HG03342 (cell line): ENCODE measurements around the gene ADGRF3.
"Not testable (repeated sequence)": the region's sequence is repeated elsewhere in the genome, so short reads cannot be mapped to it uniquely, and the experiment has no call there.

ENCODE experiments used
- ATAC-seq: cut with Tn5 transposase; IDR thresholded peaks from one replicate; pipeline ENCODE4 v1.9.1; 2021; ENCODE audit warnings: mild to moderate bottlenecking, moderate library complexity; ENCODE audit not compliant: unreplicated experiment

The ADGRF3 gene, protein sequence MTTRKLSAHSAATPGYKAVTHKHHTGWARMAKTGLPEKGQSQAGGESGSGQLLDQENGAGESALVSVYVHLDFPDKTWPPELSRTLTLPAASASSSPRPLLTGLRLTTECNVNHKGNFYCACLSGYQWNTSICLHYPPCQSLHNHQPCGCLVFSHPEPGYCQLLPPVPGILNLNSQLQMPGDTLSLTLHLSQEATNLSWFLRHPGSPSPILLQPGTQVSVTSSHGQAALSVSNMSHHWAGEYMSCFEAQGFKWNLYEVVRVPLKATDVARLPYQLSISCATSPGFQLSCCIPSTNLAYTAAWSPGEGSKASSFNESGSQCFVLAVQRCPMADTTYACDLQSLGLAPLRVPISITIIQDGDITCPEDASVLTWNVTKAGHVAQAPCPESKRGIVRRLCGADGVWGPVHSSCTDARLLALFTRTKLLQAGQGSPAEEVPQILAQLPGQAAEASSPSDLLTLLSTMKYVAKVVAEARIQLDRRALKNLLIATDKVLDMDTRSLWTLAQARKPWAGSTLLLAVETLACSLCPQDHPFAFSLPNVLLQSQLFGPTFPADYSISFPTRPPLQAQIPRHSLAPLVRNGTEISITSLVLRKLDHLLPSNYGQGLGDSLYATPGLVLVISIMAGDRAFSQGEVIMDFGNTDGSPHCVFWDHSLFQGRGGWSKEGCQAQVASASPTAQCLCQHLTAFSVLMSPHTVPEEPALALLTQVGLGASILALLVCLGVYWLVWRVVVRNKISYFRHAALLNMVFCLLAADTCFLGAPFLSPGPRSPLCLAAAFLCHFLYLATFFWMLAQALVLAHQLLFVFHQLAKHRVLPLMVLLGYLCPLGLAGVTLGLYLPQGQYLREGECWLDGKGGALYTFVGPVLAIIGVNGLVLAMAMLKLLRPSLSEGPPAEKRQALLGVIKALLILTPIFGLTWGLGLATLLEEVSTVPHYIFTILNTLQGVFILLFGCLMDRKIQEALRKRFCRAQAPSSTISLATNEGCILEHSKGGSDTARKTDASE

DNA sequence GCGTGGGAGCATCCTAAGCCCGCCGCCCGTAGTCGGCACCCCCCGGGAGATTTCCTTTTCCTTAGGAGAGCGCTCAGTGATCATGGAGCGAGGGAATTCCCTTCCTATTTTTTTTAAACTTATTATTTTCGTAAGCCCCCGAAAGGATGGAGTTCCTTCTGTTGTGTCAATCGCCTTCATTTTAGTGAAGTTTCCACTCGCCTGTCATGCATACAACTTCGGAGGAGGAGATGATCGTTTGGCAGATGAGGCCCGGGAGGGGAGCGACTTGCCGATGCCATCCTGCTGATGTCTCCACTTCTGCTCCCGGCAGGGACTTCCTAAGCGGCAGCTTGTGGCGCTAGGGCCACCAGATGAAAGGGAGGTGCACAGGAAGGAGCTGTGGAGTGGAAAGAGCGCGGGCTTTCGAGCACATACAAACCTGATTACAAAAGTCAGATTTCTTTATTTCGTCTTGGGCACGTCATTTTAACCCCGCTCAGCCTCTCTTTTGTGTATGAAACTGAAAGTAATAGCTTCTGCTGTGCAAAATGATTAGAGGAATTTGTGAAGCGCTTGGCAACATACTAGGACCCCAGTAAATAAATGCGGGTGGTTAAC is at the start of gene ADGRF3:
Gene ADGRF3 (minus strand): TSS at position 336 of the 600 bp plus-strand sequence. CDS start 555 bp downstream, outside the sequence.
- no peak for ATAC-seq

DNA sequence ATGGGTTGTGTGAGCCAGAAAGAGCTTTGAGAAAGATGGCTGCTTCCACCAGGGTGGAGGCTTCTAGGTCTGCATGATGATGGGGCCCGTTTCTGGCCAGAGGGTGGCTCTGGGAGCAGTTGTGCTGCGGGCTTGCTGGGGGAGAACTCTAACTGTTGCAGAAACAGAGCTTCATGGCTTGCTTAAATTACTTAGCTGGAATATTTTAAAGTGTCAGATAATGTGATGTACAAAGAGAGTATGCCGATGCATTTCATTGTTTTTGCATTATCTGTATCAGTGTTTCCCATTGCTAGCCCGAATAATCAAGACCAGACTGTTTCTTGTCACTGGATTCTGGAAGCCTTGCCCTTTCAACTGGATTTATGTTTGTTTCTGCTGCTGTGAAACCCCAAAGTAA is 48.8 kb upstream of the ADGRF3 start:
- ATAC-seq: no peak

DNA sequence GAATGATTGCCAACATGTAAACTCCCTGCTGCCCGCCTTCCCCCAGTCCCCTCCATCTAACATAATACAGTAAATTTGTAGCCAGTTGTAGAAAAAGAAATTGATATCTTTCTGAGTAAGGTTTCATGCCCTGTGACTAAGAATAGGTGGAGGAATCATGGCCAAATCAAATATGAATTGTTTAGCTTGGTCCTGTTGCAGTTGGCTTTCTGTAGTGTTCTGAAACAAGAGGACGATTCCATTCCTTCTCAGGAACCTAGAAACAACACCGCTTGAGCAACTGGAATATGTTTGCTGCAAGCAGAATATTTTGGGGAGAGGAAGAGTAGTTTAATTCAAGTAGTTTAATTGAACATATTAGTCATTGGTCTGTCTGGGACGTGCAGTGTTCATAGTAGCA is 48.1 kb upstream of the ADGRF3 start:
- ATAC-seq: no peak

DNA sequence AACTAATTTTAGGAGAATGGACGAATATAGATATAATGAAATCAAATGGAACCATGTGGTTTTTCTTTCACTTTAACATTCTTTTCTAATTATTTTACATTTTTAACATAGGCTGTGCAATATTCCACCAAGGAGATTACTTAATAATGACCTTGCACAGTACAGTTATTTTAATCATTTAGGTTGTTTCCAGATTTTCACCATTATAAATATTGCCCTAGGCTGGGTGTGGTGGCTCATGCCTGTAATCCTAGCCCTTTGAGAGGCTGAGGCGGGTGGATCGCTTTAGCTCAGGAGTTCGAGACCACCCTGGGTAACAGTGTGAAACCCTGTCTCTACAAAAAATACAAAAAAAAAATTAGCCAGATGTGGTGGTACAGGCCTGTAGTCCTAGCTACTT is 40.6 kb upstream of the ADGRF3 start:
- no peak for ATAC-seq

DNA sequence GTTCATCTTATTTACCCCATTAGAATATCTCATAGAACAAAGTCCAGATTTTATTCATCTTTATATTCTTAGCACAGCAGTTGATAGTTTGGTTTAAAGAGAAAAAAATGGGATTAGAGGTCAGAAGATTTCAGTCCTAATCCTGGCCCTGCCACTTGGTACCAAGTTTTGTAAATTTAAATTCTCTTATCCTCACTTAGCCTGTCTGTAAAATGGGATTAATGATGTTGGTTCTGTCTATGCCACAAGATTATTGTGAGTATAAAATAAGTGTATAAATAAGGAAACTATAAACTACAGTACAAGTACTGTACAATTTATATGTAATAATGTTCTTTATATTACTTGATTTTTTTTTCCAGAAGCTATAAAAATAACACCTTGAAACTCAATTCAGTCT is 38.0 kb upstream of the ADGRF3 start:
- no peak for ATAC-seq

DNA sequence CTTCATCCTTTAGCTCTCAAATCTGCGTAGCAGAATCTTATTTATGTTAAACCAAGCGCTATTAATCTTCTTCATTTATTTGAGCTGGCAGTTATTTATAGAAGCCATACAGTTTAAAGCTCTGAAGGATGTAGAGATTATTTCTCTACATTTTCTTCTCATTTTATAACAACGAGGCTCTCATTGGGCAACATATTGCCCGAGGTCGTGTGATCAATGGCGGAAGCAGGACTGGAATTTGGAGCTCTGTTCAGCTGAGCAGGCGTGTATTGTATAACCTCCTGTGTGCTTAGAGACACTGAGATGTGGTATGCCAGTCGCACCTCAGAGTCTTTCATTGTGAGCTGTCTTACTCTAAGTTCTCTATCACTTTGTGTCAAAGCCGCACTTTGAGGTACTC is 37.6 kb upstream of the ADGRF3 start:
- ATAC-seq: no peak

DNA sequence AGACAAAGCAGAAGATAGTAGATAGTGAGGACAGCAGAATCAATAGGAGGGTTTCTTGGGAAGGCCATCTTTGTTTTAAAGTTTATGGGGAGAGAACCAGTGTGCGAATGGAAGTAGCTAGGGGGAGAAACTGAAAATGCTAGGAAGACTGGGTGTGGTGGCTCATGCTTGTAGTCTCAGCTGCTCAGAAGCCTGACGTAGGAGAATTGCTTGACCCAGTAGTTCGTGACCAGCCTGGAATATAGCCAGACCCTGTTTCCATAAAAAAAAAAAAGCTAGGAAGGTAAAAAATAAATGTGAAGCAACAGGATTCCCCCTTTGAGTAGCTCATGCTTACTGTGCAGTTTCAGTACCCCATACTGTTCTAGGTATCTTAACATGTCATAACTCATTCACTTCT is 36.0 kb upstream of the ADGRF3 start:
- no peak for ATAC-seq

DNA sequence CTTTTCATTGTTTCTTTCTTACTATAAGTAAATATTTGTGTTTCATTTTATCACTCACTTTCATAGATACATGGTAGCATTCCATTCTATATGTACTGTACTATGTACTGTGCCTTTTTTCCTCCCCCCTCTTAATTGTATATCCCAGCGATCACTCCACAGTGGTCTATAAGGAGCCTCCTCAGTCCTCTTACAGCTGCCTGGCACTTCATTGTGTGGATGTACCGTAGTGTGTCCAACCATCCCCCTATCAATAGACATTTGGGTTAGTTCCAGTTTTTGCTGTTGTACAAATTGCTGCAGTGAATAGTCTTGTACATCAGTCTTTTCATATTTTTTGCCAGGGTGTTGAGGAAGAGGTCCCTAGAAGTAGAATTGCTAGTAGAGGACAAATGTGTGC is 33.7 kb upstream of the ADGRF3 start:
- ATAC-seq: no peak

DNA sequence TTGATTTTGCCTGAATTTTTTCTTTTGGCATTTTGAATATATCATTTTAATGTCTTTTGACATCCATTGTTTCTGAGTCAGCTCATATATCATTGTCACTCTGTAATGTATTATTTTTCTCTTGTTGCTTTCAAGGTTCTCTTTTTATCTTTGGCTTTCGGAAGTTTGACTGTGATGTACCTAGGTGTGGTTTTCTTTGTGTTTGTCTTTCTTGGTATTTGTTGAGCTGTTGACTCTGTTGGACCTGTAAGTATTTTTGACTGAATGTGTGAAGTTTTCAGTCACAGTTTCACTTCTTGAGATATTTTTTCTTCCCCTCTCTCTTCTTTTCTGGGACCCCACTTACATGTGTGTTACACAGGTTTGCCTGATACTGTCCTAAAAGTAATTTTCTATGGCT is 30.2 kb upstream of the ADGRF3 start:
- no peak for ATAC-seq

DNA sequence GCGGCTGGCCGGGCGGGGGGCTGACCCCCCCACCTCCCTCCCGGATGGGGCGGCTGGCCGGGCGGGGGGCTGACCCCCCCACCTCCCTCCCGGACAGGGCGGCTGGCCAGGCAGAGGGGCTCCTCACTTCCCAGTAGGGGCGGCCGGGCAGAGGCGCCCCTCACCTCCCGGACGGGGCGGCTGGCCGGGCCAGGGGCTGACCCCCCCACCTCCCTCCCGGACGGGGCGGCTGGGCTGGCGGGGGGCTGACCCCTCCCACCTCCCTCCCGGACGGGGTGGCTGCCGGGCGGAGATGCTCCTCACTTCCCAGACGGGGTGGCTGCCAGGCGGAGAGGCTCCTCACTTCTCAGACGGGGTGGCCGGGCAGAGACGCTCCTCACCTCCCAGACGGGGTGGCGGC is 24.3 kb upstream of the ADGRF3 start:
- not testable (repeated sequence) for ATAC-seq

DNA sequence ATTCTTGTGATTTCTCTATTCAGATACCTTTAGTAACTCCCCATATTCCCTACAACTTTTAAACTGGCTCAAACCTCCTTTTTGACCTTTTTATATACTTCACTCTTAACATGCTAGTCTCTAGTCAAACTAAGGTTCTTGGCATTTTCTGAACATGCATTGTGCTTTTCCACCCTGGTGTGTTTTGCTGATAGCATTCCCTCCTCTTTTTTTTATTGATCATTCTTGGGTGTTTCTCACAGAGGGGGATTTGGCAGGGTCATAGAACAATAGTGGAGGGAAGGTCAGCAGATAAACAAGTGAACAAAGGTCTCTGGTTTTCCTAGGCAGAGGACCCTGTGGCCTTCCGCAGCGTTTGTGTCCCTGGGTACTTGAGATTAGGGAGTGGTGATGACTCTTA is 23.1 kb upstream of the ADGRF3 start:
- ATAC-seq: not testable (repeated sequence)

DNA sequence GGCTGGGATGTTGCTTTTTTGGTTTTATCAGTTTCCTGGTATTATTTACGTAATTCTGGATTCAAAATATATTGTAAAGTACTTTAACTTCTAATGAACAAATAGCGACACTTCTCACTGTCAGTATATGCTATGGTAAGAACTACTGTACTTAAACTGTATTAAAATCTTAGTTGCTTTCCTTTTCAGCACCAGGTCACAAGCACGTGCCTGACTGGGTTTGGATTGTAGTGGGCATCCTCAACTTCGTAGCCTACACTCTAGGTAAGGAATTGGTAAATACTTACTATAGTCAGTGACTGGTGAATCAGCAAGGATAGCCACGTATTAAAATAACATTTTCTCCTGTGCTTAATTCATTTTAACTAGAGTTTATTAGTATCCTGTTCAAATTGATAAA is 20.4 kb upstream of the ADGRF3 start:
- ATAC-seq: no peak

DNA sequence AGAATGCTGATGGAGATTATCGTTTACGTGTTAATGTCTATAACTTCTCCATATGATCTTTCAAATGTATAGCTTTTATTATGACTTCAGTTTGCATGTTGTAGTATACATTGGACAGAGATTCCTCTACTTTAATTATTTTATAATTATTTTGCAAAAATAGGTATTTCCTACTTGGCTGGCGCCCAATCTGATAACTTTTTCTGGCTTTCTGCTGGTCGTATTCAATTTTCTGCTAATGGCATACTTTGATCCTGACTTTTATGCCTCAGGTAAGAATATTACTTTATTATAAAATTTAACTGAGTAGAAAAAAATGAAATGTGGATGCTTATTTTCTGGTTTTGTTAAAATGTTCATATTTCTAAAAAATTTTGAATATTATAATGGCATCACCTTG is 18.1 kb upstream of the ADGRF3 start:
- no peak for ATAC-seq

DNA sequence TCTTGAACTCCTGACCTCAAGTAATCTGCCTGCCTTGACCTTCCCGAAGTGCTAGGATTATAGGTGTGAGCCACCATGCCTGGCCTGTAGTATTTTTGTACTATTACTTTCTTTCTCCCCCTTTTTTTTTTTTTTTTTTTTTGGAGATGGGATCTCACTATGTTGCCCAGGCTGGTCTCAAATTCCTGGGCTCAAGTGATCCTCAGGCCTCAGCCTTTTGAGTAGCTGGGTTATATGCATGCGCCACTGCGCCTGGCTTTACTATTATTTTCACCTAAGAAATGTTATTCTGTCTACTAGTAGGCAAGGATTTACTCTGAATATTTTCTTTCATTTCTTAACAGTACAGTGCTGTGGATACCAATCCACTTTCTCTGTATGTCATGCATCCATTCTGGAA is 17.4 kb upstream of the ADGRF3 start:
- no peak for ATAC-seq

DNA sequence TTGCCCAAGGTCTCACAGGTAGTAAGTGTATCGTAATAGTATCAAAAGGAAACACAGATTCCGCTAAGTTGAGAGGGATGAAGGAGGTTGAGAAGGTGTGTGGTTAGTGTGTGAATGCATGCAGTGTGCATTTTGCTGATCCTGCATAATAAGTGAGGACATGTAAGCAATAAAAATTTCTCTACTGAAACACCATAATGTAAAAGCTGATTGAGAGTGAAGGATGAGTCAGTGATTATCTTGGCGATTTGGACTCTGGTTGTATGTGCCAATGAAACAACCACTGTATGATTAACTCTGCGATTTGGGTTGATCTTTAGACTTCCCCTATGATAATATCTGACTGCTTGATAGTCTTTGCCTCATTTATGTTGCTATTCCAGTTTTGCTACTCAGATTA is 16.7 kb upstream of the ADGRF3 start:
- no peak for ATAC-seq

DNA sequence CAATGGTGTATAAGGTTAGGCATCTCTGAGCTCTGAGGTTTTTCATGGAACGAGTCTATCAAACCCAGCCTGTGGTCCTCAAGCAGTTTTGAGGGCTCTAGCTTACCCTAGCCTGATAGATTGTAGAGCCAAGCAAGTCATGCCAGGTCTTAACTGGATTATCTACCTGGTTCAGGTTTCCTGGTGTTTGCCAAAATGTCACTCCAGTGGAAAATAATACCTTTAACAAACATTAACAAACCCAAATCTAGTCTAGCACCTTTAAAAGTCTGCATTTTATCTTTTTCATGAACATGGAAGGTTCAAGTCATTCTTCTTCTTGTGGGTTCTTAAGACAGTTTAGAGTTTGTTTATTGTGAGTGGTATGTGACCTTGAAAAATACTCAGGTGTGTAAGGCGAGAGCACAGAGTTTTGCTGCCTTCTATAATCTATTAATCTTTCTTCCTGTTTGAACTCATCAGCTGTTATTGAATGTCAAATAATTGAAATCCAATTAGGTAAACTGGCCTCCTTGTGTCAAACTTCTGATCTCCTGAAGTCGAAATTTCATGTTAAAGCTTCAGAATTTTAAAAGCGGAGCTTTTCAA is 13.4 kb upstream of the ADGRF3 start:
- no peak for ATAC-seq

DNA sequence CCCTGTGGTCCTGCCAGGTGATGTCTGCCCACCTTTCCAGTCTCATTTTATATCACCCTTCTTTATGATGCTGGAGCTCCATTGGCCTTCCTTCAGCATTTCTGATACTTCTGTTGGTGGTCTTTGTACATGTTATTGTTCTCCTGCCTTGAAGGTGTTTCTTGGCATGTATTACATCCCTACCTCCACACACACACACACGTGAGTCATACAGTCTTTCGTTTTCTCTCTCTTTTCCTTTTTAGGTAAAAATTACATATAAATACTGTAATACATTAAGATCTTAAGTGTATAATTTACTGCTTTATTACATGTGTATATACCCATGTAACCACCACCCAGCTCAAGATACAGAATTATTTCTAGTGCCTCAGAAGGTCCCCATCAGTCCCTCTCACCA is 10.2 kb upstream of the ADGRF3 start:
- no peak for ATAC-seq

DNA sequence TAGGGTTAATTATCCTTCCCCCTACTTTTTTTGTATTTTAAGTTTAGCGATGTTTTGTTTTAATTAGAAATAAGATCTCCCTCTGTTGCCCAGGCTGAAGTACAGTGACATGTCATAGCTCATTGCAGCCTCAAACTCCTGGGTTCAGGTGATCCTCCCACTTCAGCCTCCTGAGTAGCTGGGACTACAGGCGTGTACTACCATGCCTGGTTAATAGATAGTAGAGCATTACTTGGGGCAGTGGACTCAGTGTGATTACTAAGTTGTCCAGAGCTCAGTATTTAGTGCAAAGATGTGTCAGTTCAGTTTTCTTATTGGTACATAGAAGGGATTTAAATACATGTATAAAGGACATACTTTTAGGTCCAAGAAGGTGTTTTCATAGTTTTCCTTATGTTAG is 9.5 kb upstream of the ADGRF3 start:
- ATAC-seq: no peak

DNA sequence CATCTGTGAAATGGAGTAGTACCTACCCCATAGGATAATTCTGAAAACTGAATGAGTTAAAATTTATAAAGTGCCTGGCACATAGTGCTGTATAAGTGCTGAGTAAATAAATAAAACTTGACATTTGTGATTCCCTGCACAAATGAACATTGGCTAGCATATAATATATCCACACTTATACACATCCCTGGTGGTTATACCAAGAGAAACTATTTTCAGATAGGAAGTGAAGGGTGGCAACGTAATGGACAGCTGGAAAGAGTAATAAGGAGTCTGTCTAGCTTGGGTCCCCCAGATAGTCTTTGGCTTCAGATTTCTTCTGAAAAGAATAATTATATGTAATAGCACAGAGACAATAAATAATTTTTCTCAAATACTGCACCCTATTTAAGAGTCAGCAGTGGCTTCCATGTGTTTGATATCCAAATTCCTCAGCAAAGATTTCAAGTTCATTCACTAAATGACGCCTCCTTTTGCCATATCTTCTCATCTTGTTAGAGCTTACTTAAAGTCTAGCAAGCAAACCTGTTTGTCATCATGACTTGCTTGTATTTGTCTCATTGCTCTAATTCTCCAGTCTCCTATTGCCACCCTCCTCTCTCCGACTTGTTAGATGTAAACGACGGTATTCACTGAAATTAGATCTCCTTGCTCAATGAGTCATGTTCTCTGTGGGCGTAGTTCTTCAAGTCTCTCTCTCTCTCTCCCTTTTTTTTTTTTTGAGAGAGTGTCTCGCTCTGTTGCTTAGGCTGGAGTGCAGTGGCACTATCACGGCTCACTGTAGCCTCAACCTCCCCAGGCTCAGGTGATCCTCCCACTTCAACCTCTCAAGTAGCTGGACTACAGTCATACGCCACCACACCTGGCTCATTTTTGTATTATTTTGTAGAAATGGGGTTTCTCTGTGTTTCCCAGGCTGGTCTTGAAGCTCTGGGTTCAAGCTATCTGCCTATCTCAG is 8.7 kb upstream of the ADGRF3 start:
- no peak for ATAC-seq

DNA sequence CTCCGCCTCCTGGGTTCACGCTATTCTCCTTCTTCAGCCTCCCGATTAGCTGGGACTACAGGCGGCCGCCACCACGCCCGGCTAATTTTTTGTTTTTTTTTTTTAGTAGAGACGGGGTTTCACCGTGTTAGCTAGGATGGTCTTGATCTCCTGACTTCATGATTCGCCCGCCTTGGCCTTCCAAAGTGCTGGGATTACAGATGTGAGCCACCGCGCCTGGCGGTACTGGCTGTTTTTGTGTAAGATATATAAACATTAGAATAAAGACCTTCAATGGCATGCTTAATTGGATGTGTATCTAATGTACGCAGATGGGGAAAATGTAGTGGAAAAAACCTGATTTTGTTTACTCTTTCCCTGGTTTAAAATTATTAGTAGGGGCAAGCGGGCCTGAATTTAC is 7.9 kb upstream of the ADGRF3 start:
- not testable (repeated sequence) for ATAC-seq
